K562 (cell line): ENCODE data around the gene MRPL41. TPM values are rescaled to one million over a fixed set of nuclear protein-coding genes. Genes with fewer than 3 reads are reported as not detected.
"Not testable (repeated sequence)": the region's sequence is repeated elsewhere in the genome, so short reads cannot be mapped to it uniquely, and the experiment has no call there.

Source experiments
- ATAC-seq: fragments of 200-7000 bp; cut with Tn5 transposase; 3 replicates; pipeline ENCODE4 v1.9.1; 2020; ENCODE audit warnings: moderate library complexity
- BruUV-seq: library from RNA; stranded (reverse); fragments of 400-500 nt; replicated peaks from 2 replicates; lab custom pipeline; 2021; lab: Mats Ljungman, UMichigan
- CTCF ChIA-PET: fragments of 300-600 bp; formaldehyde crosslinking; extraction: SDS; loops from one replicate; lab custom pipeline; 2021; ENCODE audit warnings: low intra/inter-chr PET ratio; lab: Yijun Ruan, JAX
- POLR2A ChIA-PET: fragments of 300-600, 350-650 bp; sonication (Branson Sonifier 250); formaldehyde crosslinking; extraction: SDS; loops from one replicate; lab custom pipeline; 2021; ENCODE audit warnings: antibody characterized with exemption, inconsistent platforms; lab: Yijun Ruan, JAX
- DNase-seq, 4 experiments: peaks; one replicate each; pipeline versions ENCODE4 v3.0.0 to v3.0.0-alpha.2; 2011 to 2018; ENCODE audit warnings: low spot score in 3 of 4, mixed read lengths in 3 of 4; ENCODE audit errors: extremely low read depth in 1 of 4
- FAIRE-seq: peaks from 2 replicates; lab custom pipeline; 2011; peaks lifted over from hg19 to GRCh38; lab: Jason Lieb, UNC
- H2AFZ ChIP-seq: 2 replicates; pipeline ENCODE4 v1.6.0; 2011; ENCODE audit warnings: low read depth, low read length, control low read depth, inconsistent platforms
- H3K27ac ChIP-seq: fragments of 200-600 bp; 3 replicates; pipeline ENCODE4 v1.8.0; 2011; ENCODE audit warnings: low read depth, mild to moderate bottlenecking, control low read depth, inconsistent platforms, low read length, moderate library complexity, mixed read lengths; ENCODE audit errors: extremely low read depth
- H3K27me3 ChIP-seq, 2 experiments: fragments of 300-600 bp in 1 of 2; 2 replicates in 1 of 2; 3 replicates in 1 of 2; pipeline versions ENCODE4 v1.6.0 to v1.8.0; 2011; ENCODE audit warnings: inconsistent platforms in 2 of 2, low read length in 2 of 2, mild to moderate bottlenecking in 1 of 2, mixed read lengths in 1 of 2, moderate library complexity in 1 of 2; ENCODE audit not compliant: control insufficient read depth in 2 of 2, insufficient read depth in 2 of 2
- H3K36me3 ChIP-seq: fragments of 300-600 bp; 3 replicates; pipeline ENCODE4 v1.8.0; 2011; ENCODE audit warnings: mild to moderate bottlenecking, low read length, inconsistent platforms; ENCODE audit not compliant: control insufficient read depth, insufficient read depth
- H3K4me1 ChIP-seq, 2 experiments: fragments of 200-600 bp in 1 of 2; replicated peaks in 1 of 2; 2 replicates in 1 of 2; 3 replicates in 1 of 2; pipeline versions ENCODE4 v1.5.1 to v1.8.0; 2011; ENCODE audit warnings: inconsistent platforms in 2 of 2, low read length in 2 of 2, mild to moderate bottlenecking in 1 of 2, mixed read lengths in 1 of 2, moderate library complexity in 1 of 2; ENCODE audit not compliant: control insufficient read depth in 2 of 2, insufficient read depth in 2 of 2
- H3K4me2 ChIP-seq: 2 replicates; pipeline ENCODE4 v1.6.1; 2011; ENCODE audit warnings: low read length, control low read depth, inconsistent platforms, mixed read lengths; ENCODE audit not compliant: insufficient read depth
- H3K4me3 ChIP-seq: fragments of 200-600 bp; sonication (generic), shearing (Covaris generic); 2 replicates; pipeline ENCODE4 v1.5.1; 2016; ENCODE audit warnings: control low read depth, inconsistent platforms
- H3K79me2 ChIP-seq: fragments of 200-600 bp; 3 replicates; pipeline ENCODE4 v1.8.0; 2011; ENCODE audit warnings: low read length, inconsistent platforms; ENCODE audit not compliant: control insufficient read depth, insufficient read depth
- H3K9ac ChIP-seq, 2 experiments: 2 replicates each; pipeline versions ENCODE4 v1.6.0 to v1.6.1; 2011; ENCODE audit warnings: low read depth in 2 of 2, low read length in 2 of 2, control low read depth in 1 of 2, inconsistent platforms in 1 of 2, mild to moderate bottlenecking in 1 of 2, mixed read lengths in 1 of 2; ENCODE audit not compliant: insufficient read depth in 1 of 2
- H3K9me1 ChIP-seq: one replicate; pipeline ENCODE4 v1.6.0; 2011; ENCODE audit warnings: inconsistent platforms, mild to moderate bottlenecking, low read length, moderate library complexity; ENCODE audit not compliant: control insufficient read depth, insufficient read depth
- H3K9me3 ChIP-seq: replicated peaks from 2 replicates; pipeline ENCODE4 v1.5.1; 2011; ENCODE audit warnings: low read depth, low read length, inconsistent platforms; ENCODE audit not compliant: control insufficient read depth, insufficient read depth
- H4K20me1 ChIP-seq: replicated peaks from 2 replicates; pipeline ENCODE4 v1.6.1; 2011; ENCODE audit warnings: low read length, inconsistent platforms, mixed read lengths; ENCODE audit not compliant: control insufficient read depth, insufficient read depth
- ATF3 ChIP-seq, 2 experiments: fragments of 450-650 bp in 1 of 2; sonication (generic) in 1 of 2; formaldehyde crosslinking in 1 of 2; IDR thresholded peaks in 1 of 2; conservative IDR thresholded peaks in 1 of 2; 2 replicates each; pipeline versions ENCODE4 v1.6.1 to v1.8.1; 2016 to 2023; ENCODE audit warnings: mild to moderate bottlenecking in 2 of 2, moderate library complexity in 2 of 2, inconsistent platforms in 1 of 2, missing genetic modification reagents in 1 of 2
- JUND ChIP-seq, 2 experiments: IDR thresholded peaks; 2 replicates in 1 of 2; 3 replicates in 1 of 2; pipeline ENCODE4 v1.6.1; 2011; ENCODE audit warnings: borderline replicate concordance in 2 of 2, low read depth in 2 of 2, low read length in 2 of 2, improper control_type of control experiment in 1 of 2, missing biosample characterization in 1 of 2, missing genetic modification characterization in 1 of 2, missing genetic modification reagents in 1 of 2
- MAX ChIP-seq: sonication (generic); formaldehyde crosslinking; IDR thresholded peaks from 2 replicates; pipeline ENCODE4 v1.9.0; 2022; ENCODE audit warnings: mild to moderate bottlenecking, missing genetic modification reagents
- MEF2A ChIP-seq: IDR thresholded peaks from 2 replicates; pipeline ENCODE4 v1.6.1; 2011; ENCODE audit warnings: low read depth, mild to moderate bottlenecking, low read length, moderate library complexity; ENCODE audit not compliant: control insufficient read depth
- TCF3 ChIP-seq: sonication (generic); formaldehyde crosslinking; IDR thresholded peaks from 2 replicates; pipeline ENCODE4 v1.4.0; 2020; ENCODE audit warnings: mild to moderate bottlenecking, missing genetic modification reagents
- WGBS: fragments of 100-300 bp; shearing (Covaris generic); methylation state at CpG from one replicate; pipeline ENCODE4 v1.1.6; 2016; ENCODE audit warnings: low coverage, mixed read lengths; ENCODE audit not compliant: insufficient coverage; ENCODE audit errors: missing lambda C conversion rate; 5-methylcytosine and 5-hydroxymethylcytosine counted together
- in situ Hi-C: fragments of 300-500 bp; cut with MboI; formaldehyde crosslinking; loops from 4 replicates; pipeline ENCODE4 v1.15.0; 2018; ENCODE audit warnings: inconsistent platforms, mixed read lengths
- intact Hi-C: fragments of 100-400 bp; cut with micrococcal nuclease; formaldehyde crosslinking; loops from 2 replicates; pipeline ENCODE4 v1.14.2; 2022
- polyA plus RNA-seq, 8 experiments: library from polyadenylated mRNA; depleted of rRNA in 4 of 8; stranded (reverse) in 5 of 8; unstranded in 3 of 8; fragments of >200 nt; fragmentation: Nextera tagmentation in 2 of 8; fragmentation: Illumina TruSeq in 1 of 8; extraction: Ambion mirVana in 2 of 8; extraction: Trizol in 1 of 8; gene quantifications; 2 replicates each; pipeline versions ENCODE4 v1.2.1 to v1.2.3, GENCODE V29; 2011 to 2014; ENCODE audit warnings: inconsistent platforms in 1 of 8, missing spikeins in 1 of 8
- total RNA-seq, 7 experiments: library from RNA; depleted of rRNA in 6 of 7; stranded (reverse); fragments of >200 nt in 6 of 7; fragmentation: Illumina TruSeq in 2 of 7; extraction: Trizol in 2 of 7; gene quantifications; 2 replicates each; pipeline versions ENCODE4 v1.2.1 to v1.2.3, GENCODE V29; 2011 to 2021; ENCODE audit warnings: low replicate concordance in 1 of 7
- TF ChIP-seq, protein P1 (sequence below): fragments of 450-650 bp; IDR thresholded peaks from 2 replicates; pipeline ENCODE4 v1.6.1; 2016; ENCODE audit warnings: mild to moderate bottlenecking, moderate library complexity

MRPL41 gene
- total and polyA plus RNA-seq, 9 of the 15 experiments (the other 6 are each of a cell fraction or from before 2014, with no cell fraction given) = 2.6 to 259 (median 21.6) TPM

DNA sequence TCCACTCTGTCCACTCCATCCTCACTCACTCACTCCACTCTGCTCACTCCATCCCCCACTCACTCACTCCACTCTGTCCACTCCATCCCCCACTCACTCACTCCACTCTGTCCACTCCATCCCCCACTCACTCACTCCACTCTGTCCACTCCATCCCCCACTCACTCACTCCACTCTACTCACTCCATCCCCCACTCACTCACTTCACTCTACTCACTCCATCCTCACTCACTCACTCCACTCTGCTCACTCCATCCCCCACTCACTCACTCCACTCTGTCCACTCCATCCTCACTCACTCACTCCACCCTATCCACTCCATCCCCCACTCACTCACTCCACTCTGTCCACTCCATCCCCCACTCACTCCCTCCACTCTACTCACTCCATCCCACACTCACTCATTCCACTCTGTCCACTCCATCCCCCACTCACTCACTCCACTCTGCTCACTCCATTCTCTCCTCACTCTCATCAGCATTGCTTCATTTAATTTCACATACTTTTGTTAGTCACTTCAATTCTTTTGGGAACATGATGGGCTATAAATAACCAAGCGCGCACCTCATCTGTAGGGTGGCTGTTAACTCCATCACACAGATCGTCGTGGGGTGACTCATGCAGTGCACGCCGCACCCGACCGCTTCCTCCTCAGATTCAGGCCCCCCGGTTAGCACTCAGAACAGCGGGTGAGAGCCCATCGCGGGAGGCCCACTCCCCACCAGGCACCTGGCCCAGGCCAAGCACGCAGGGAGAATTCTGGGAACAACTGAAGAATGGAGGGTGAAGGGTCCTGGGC is 32.8 kb upstream of the MRPL41 start:
- not testable (repeated sequence) for H2AFZ ChIP-seq; TF ChIP-seq ATF3 (CRISPR knock-in tag; conservative IDR thresholded peaks at IDR 0.05); JUND (tag; IDR thresholded peaks at IDR 0.05; ENCODE audit: borderline replicate concordance, low read depth, low read length)
- TF ChIP-seq MAX (CRISPR knock-in tag) (peak; percentile 64), MEF2A (peak; percentile 77; the same call in 1 of the 2 replicates), ATF3 (IDR thresholded peaks at IDR 0.05) (peak; percentile 73), TCF3 (peak; percentile 43; the same call in 1 of the 2 replicates), JUND (IDR thresholded peaks at IDR 0.05; ENCODE audit: borderline replicate concordance, low read depth, low read length) (peak; percentile 58; the same call in 1 of the 2 replicates)
- TF ChIP-seq, protein P1, sequence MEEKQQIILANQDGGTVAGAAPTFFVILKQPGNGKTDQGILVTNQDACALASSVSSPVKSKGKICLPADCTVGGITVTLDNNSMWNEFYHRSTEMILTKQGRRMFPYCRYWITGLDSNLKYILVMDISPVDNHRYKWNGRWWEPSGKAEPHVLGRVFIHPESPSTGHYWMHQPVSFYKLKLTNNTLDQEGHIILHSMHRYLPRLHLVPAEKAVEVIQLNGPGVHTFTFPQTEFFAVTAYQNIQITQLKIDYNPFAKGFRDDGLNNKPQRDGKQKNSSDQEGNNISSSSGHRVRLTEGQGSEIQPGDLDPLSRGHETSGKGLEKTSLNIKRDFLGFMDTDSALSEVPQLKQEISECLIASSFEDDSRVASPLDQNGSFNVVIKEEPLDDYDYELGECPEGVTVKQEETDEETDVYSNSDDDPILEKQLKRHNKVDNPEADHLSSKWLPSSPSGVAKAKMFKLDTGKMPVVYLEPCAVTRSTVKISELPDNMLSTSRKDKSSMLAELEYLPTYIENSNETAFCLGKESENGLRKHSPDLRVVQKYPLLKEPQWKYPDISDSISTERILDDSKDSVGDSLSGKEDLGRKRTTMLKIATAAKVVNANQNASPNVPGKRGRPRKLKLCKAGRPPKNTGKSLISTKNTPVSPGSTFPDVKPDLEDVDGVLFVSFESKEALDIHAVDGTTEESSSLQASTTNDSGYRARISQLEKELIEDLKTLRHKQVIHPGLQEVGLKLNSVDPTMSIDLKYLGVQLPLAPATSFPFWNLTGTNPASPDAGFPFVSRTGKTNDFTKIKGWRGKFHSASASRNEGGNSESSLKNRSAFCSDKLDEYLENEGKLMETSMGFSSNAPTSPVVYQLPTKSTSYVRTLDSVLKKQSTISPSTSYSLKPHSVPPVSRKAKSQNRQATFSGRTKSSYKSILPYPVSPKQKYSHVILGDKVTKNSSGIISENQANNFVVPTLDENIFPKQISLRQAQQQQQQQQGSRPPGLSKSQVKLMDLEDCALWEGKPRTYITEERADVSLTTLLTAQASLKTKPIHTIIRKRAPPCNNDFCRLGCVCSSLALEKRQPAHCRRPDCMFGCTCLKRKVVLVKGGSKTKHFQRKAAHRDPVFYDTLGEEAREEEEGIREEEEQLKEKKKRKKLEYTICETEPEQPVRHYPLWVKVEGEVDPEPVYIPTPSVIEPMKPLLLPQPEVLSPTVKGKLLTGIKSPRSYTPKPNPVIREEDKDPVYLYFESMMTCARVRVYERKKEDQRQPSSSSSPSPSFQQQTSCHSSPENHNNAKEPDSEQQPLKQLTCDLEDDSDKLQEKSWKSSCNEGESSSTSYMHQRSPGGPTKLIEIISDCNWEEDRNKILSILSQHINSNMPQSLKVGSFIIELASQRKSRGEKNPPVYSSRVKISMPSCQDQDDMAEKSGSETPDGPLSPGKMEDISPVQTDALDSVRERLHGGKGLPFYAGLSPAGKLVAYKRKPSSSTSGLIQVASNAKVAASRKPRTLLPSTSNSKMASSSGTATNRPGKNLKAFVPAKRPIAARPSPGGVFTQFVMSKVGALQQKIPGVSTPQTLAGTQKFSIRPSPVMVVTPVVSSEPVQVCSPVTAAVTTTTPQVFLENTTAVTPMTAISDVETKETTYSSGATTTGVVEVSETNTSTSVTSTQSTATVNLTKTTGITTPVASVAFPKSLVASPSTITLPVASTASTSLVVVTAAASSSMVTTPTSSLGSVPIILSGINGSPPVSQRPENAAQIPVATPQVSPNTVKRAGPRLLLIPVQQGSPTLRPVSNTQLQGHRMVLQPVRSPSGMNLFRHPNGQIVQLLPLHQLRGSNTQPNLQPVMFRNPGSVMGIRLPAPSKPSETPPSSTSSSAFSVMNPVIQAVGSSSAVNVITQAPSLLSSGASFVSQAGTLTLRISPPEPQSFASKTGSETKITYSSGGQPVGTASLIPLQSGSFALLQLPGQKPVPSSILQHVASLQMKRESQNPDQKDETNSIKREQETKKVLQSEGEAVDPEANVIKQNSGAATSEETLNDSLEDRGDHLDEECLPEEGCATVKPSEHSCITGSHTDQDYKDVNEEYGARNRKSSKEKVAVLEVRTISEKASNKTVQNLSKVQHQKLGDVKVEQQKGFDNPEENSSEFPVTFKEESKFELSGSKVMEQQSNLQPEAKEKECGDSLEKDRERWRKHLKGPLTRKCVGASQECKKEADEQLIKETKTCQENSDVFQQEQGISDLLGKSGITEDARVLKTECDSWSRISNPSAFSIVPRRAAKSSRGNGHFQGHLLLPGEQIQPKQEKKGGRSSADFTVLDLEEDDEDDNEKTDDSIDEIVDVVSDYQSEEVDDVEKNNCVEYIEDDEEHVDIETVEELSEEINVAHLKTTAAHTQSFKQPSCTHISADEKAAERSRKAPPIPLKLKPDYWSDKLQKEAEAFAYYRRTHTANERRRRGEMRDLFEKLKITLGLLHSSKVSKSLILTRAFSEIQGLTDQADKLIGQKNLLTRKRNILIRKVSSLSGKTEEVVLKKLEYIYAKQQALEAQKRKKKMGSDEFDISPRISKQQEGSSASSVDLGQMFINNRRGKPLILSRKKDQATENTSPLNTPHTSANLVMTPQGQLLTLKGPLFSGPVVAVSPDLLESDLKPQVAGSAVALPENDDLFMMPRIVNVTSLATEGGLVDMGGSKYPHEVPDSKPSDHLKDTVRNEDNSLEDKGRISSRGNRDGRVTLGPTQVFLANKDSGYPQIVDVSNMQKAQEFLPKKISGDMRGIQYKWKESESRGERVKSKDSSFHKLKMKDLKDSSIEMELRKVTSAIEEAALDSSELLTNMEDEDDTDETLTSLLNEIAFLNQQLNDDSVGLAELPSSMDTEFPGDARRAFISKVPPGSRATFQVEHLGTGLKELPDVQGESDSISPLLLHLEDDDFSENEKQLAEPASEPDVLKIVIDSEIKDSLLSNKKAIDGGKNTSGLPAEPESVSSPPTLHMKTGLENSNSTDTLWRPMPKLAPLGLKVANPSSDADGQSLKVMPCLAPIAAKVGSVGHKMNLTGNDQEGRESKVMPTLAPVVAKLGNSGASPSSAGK = peak; percentile 37; the same call in 1 of the 2 replicates

More for the DNA sequence above, 32.8 kb upstream of the MRPL41 start:
- DNase-seq = peak in 1 of 4 experiments; percentile 34
- H3K27me3 ChIP-seq, H3K27ac ChIP-seq, H3K79me2 ChIP-seq, BruUV-seq, H4K20me1 ChIP-seq, H3K4me3 ChIP-seq, H3K36me3 ChIP-seq, ATAC-seq, H3K9me1 ChIP-seq, POLR2A ChIA-PET, H3K9me3 ChIP-seq, H3K4me2 ChIP-seq, CTCF ChIA-PET, intact Hi-C loops, in situ Hi-C loops: not testable (repeated sequence)
- H3K4me1 ChIP-seq = peaks cover 0 to 44% of the 10 kb centered on the region in 2 experiments; a peak in 3 of 5 replicates
- peak; percentile 6 for FAIRE-seq
- H3K9ac ChIP-seq = peak overlapping the region in 1 of 2 experiments; percentile 48; a peak in 1 of 4 replicates
- WGBS = 7% methylated on average over 13 of the region's 13 CpGs
